Stimulated activated CD4-positive, alpha-beta T cell treated with anti-CD3 and anti-CD28 coated beads, TNF-alpha, amount 100 ng/mL, for 1 hour (primary cell): Measurements from ENCODE around the gene ZWILCH.
"Not testable (repeated sequence)": the region's sequence is repeated elsewhere in the genome, so short reads cannot be mapped to it uniquely, and the experiment has no call there.

Source experiments
- DNase-seq, 3 donors: peaks; one replicate each; pipeline ENCODE4 v3.0.0-alpha.2; 2020; ENCODE audit warnings: low read depth in 3 of 3, low spot score in 1 of 3

ZWILCH gene

GRCh38 chr15:66504563-66505429 lies at the start of gene ZWILCH, which contains the start of gene RPL4:
Gene ZWILCH, plus strand, starts transcription at chr15:66505326. Its CDS starts 13 bp downstream, at chr15:66505339.
Gene RPL4, minus strand, starts transcription at chr15:66504855. Its CDS starts 65 bp downstream, at chr15:66504790.
- DNase-seq = peak; percentile 35 to 67 (median 52)

GRCh38 chr15:66456211-66456610 lies 48.9 kb upstream of the ZWILCH start:
- no peak for DNase-seq

- DNase-seq = no peak
These were observed 45.1 kb upstream of the ZWILCH start for GRCh38 chr15:66459818-66460615.

GRCh38 chr15:66461294-66461693 lies 43.8 kb upstream of the ZWILCH start:
- DNase-seq = not testable (repeated sequence)

- no peak for DNase-seq
These were observed 43.2 kb upstream of the ZWILCH start for GRCh38 chr15:66461917-66462316.

- no peak for DNase-seq
These were observed 42.5 kb upstream of the ZWILCH start for GRCh38 chr15:66462627-66463026.

- not testable (repeated sequence) for DNase-seq
These were observed 39.8 kb upstream of the ZWILCH start for GRCh38 chr15:66465294-66465693.

- not testable (repeated sequence) for DNase-seq
These were observed 37.7 kb upstream of the ZWILCH start for GRCh38 chr15:66467162-66468040.

GRCh38 chr15:66470825-66471224 lies 34.3 kb upstream of the ZWILCH start:
- not testable (repeated sequence) for DNase-seq

GRCh38 chr15:66472176-66472999 lies 32.7 kb upstream of the ZWILCH start:
- DNase-seq = peak in 1 of 3 donors; percentile 5

GRCh38 chr15:66474135-66474534 lies 31.0 kb upstream of the ZWILCH start:
- DNase-seq = no peak

GRCh38 chr15:66474963-66475362 lies 30.2 kb upstream of the ZWILCH start:
- DNase-seq = no peak

GRCh38 chr15:66476535-66476934 lies 28.6 kb upstream of the ZWILCH start:
- DNase-seq = no peak

- DNase-seq = no peak
These were observed 28.1 kb upstream of the ZWILCH start for GRCh38 chr15:66477011-66477410.

- no peak for DNase-seq
These were observed 24.9 kb upstream of the ZWILCH start for GRCh38 chr15:66480267-66480666.

GRCh38 chr15:66481107-66481856 lies 23.8 kb upstream of the ZWILCH start:
- no peak for DNase-seq

GRCh38 chr15:66482539-66482938 lies 22.6 kb upstream of the ZWILCH start:
- DNase-seq = no peak

GRCh38 chr15:66483131-66483566 lies 22.0 kb upstream of the ZWILCH start:
- no peak for DNase-seq

- no peak for DNase-seq
These were observed 20.5 kb upstream of the ZWILCH start for GRCh38 chr15:66484539-66485112.
